ENCODE measurements around the gene HSPA4L.

The HSPA4L gene

GRCh38 chr4:127782275-127783025 is at the start of gene HSPA4L:
HSPA4L (plus strand) TSS chr4:127782322; CDS start chr4:127782551, 229 bp downstream.
- DNase-seq: peak; percentile 13 to 68

GRCh38 chr4:127732623-127733328 is 49.3 kb upstream of the HSPA4L start:
- DNase-seq: peak in 1 of 2 experiments; percentile 50

GRCh38 chr4:127734976-127735375 is 47.1 kb upstream of the HSPA4L start:
- no peak for DNase-seq

GRCh38 chr4:127737295-127737694 is 44.8 kb upstream of the HSPA4L start:
- DNase-seq: no peak

DNA sequence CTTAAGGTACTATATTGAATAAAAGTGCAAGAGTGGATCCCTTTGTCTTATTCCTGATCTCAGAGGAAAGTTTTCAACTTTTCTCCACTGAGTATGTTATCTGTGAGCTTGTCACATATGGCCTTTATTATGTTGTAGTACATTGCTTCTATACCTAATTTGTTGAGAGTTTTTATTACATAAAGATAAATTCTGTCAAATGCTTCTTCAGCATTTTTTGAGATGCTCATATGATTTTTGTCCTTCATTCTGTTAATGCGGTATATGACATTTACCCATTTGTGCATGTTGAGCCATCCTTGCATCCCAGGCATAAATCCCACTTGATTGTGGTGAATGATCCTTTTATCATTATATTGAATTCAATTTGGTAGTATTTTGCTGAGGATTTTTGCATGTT is 40.9 kb upstream of the HSPA4L start:
- no peak for DNase-seq

GRCh38 chr4:127747883-127748282 is 34.2 kb upstream of the HSPA4L start:
- no peak for DNase-seq

DNA sequence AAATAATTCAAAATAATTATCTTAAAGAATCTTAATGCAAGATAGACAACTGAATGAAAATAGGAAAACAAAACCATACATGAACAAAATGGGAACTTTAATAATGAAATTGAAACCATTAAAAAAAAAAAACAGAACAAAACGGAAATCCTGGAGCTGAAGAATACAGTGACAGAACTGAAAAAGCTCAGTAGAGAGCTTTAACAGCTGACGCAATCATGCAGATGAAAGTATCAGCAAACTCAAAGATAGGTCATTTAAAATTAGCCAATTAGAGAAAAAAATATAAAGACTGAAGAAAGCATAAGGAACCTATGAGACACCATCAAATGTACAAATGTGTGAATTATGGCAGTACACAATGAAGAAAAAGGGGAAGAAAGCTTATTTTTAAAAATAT is 33.2 kb upstream of the HSPA4L start:
- no peak for DNase-seq

DNA sequence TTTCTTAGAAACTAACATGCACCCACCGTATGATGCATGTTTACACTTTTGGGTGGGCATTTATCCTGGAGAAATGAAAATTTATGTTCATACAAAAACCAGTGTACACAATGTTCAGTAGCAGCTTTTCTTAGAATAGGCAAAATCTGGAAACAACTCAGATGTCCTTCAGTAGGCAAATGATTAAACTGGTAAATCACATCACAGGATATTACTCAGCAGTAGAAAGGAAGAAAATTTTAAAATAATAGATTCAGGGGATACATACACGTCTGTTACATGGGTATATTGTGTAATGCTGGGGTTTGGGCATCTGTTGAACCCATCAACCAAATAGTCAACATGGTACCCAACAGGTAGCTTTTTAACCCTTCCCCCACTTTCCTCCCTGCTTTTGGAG is 25.2 kb upstream of the HSPA4L start:
- DNase-seq: no peak

GRCh38 chr4:127759228-127759820 is 22.8 kb upstream of the HSPA4L start:
- no peak for DNase-seq

DNA sequence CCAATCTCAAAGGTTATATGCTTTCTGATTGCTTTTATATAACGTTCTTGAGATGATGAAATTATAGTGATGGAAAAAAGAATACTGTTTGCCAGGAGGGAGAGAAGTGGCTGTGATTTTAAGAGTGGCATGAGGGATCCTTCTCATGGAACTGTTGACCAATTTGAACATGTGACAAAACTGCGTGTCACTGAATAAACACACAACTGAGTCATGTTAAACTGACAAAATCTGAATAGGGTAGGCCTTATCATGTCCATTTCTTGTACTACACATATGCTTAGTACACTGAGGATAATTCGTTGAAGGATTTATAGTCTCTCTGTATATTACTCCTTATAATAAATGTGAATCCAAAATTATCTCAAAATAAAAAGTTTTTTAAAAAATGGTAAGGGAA is 22.2 kb upstream of the HSPA4L start:
- no peak for DNase-seq

- no peak for DNase-seq
Measured at GRCh38 chr4:127771535-127772275, 10.4 kb upstream of the HSPA4L start.

DNA sequence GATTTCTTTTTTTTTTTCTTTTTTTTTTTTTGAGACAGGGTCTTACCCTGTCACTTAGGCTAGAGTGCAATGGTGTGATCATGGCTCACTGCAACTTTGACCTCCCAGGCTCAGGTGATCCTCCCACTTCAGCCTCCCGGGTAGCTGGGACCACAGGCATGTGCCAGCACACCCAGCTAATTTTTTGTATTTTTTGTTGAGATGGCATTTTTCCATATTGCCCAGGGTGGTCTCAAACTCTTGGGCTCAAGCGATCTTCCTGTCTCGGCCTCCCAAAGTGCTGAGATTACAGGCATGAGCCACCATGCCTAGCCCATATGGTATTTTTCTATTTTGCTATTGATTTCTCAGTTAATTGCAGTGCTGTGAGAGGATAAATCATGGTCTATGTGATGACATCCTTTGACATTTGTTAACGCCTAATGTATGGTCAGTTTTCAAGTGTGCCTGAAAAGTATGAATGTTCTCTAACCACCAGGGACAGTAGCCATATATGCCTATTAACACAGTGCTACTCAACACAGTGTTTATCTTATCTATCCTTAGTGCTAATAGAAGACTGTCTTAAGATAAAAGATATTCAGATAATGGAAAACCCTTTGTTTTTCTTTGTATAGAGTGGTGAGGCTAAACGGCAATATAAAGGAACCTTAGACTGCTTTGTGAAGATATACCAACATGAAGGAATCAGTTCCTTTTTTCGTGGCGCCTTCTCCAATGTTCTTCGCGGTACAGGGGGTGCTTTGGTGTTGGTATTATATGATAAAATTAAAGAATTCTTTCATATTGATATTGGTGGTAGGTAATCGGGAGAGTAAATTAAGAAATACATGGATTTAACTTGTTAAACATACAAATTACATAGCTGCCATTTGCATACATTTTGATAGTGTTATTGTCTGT is 9.1 kb upstream of the HSPA4L start:
- DNase-seq: no peak

GRCh38 chr4:127775843-127776242 is 6.3 kb upstream of the HSPA4L start:
- DNase-seq: no peak

DNA sequence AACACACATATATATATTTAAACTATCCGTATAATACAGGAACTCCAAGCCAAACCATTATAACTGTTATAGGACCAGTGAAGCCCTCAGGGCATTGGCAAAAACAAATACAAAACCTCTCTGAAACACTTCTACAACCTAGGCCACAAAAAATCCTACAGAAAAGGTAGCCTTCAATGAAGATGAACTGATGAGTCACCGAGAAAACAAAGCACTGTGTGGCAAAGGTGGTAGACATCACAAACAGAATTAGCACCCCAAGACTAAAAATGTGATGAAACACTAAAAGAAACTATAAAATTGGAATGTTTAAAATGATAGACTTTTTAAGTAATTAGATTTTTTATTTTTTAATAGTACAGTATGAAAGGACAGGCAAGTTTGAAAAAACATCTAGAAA is 5.5 kb upstream of the HSPA4L start:
- DNase-seq: no peak

DNA sequence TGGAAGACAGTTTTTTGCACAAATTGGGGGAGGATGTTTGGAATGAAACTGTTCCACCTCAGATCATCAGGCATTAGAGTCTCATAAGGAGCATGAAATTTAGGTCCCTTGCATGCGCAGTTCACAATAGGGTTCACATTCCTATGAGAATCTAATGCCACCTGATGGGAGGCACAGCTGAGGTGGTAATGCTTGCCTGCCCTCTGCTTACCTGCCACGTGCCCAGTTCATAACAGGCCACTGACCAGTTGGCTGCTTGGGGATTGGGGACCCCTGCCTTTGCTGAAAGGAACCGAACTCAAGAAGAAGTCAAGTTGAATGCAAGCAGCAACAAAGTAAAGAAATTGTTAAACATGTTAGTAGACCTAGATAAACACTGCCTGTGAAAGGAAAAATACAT is 4.6 kb upstream of the HSPA4L start:
- no peak for DNase-seq

DNA sequence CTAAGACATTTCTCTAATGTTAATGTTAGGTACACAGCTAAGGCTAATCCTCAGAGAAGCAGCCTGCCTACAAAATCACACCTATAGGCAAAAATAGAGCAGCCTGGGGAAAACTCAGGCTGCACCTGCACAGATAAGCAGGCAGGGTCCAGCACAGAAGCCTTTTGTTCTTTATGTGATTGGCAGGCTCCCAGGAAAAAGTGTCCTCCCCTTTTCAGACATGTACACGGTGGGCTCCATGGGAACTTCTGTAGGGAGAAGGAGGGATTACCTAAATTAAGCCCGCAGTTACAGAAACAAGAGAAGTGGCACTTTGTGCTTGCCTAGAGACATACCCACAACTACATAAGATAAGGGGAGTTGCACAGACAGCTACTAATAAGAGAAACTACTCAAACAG is 4.0 kb upstream of the HSPA4L start:
- no peak for DNase-seq

- DNase-seq: no peak
Measured at GRCh38 chr4:127780598-127780997, 1.5 kb upstream of the HSPA4L start.

DNA sequence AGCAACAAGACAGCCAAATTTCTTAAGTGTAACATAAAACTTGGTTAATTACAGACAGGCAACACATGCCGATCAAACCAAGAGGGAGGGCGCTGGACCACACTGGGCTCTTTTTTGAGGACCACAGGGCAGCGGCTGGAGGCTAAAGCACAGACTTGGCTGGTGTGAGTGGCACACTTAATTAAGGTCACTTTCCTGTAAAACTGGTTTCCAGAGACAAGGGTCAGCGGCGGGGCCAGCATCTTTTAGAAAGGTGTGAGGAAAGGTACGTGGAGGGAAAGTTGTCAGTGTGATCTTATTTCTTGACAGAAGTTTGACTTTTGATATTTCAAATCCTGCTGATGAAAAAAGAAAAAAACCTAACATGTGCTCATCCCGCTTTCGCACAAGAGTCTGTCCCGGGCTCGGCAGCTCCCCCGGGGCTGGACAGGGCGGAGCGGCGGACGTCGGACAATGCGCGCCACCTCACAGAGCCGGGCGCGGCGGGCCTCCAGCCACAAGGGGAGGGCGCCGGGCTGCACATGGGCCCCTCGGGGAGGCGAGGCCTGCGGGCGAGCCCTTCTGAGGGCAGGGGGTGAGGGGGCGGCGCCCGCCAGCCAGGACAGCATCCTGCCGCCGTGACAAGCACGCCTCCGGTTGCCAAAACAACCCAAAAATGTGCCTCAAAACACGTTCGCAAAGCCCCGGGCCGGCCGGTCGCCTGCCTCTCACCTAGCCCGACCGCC is 660 bp upstream of the HSPA4L start:
- no peak for DNase-seq

DNA sequence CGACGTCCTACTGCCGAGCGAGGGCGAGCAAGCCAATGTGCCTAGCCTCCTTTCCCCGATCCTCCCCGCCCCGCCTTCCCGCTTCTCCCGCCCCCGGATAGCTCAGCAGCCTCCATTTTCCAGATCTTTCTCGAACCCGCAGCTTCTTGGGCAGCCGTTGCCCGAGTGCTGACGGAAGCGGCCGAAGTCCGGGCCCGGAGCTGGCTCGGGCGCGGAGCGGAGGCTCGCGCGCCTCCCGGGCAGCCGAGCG is 172 bp upstream of the HSPA4L start:
- peak; percentile 7 to 68 for DNase-seq

GRCh38 chr4:127783026-127783769 is 1.1 kb downstream of the HSPA4L start:
- DNase-seq: no peak

All from SW 1271 (cell line).